A673 (cell line): Measurements from ENCODE around the gene SBK2.

ENCODE experiments used
- CTCF ChIP-seq: fragments of 300-800, 200-600 bp; sonication (generic); conservative IDR thresholded peaks from 2 replicates; pipeline ENCODE4 v1.5.1; 2017; ENCODE audit warnings: low read depth, mild to moderate bottlenecking, antibody characterized with exemption, low read length, moderate library complexity, mixed read lengths
- EZH2 ChIP-seq: fragments of 200-600 bp; sonication (generic); IDR thresholded peaks from 2 replicates; pipeline ENCODE4 v1.6.1; 2017; ENCODE audit warnings: borderline replicate concordance, low read depth, mild to moderate bottlenecking, mixed read lengths, antibody characterized with exemption, low read length; ENCODE audit not compliant: poor library complexity, severe bottlenecking

- TF ChIP-seq EZH2, result no peak
- TF ChIP-seq CTCF, result no peak
Observed at GRCh38 chr19:55578761-55579747, 42.1 kb upstream of the SBK2 start.
